Right hindlimb (tissue), 1 donor: ENCODE data around the gene TIMMDC1.

ENCODE experiments used
- DNase-seq: peaks from one replicate; pipeline ENCODE4 v3.0.0-alpha.2; 2018

The TIMMDC1 gene, protein sequence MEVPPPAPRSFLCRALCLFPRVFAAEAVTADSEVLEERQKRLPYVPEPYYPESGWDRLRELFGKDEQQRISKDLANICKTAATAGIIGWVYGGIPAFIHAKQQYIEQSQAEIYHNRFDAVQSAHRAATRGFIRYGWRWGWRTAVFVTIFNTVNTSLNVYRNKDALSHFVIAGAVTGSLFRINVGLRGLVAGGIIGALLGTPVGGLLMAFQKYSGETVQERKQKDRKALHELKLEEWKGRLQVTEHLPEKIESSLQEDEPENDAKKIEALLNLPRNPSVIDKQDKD

DNA sequence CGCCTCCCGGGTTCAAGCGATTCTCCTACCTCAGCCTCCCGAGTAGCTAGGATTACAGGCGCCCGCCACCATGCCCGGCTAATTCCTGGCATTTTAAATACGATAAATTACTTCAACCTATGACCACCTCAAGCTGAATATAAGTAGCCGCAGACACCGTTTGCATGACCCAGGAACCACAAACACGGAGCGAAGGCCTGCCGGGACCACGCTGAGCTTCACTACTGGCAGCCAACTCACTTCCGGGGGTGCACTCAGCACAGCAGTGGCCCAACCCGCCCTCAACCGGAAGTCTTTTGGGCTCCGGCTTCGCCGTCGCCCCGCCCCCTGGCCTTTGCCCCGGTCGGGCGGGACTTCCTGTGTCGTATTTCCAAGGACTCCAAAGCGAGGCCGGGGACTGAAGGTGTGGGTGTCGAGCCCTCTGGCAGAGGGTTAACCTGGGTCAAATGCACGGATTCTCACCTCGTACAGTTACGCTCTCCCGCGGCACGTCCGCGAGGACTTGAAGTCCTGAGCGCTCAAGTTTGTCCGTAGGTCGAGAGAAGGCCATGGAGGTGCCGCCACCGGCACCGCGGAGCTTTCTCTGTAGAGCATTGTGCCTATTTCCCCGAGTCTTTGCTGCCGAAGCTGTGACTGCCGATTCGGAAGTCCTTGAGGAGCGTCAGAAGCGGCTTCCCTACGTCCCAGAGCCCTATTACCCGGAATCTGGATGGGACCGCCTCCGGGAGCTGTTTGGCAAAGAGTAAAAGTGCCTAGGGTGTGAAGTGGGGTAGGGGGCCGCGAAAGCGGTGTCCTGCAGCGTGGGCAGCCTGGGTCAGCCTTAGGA, at the start of gene TIMMDC1:
Gene TIMMDC1, plus strand, starts transcription at position 362 of the 826 bp plus-strand sequence. Its CDS starts 187 bp downstream, at position 549.
- DNase-seq = peak; percentile 99

DNA sequence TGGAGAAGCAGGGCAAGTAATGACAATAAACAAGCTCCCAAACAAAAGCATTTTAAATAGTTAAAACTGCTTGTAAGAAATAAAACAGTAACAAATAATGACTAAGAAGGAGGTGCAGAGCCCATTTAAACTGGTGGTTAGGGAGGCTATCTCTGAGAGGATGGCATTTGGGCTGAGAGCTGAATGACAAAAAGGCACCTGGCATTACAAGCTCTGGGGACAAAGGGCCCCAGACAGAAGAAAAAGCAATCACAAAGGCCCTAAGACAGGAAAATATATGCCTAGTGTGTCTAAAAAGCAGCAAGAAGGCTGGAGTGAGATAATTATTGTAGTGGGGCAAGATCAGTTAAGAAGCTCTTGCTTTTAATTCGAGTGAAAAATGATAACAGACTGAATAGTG, 44.5 kb upstream of the TIMMDC1 start:
- no peak for DNase-seq

DNA sequence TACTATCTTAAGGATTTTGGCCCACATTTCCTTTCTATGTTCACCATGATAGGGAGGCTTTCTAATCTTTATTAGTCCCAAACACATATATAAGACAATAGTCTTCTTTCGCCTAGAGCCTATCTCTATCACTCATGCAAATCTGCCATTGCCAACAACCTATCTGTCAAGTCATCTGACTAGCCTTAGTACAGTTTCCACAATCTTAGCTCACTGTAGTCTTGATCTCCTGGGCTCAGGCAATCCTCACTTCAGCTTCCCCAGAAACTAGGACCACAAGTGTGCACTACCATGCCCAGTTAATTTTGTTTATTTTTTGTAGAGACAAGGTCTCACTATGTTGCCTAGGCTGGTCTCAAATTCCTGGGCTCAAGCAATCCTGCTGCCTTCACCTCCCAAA, 41.9 kb upstream of the TIMMDC1 start:
- no peak for DNase-seq

DNA sequence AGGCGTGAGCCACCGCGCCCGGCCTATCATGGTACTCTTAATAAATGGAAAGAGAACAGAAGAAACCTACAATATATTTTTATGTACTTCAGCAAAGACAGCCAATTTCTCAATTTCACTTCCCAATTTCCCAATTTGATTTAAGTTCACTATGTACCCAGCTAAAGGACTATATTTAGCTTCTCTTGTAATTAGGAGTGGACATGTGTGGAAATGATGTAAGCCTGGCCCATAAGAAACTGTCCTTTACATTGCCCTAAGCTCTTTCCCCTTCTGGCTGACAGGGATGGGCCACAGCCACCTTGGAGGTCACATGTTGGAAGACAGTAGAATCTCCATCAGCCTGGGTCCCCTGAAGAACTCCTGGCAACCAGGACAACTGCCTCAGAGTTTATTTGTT, 41.1 kb upstream of the TIMMDC1 start:
- no peak for DNase-seq

DNA sequence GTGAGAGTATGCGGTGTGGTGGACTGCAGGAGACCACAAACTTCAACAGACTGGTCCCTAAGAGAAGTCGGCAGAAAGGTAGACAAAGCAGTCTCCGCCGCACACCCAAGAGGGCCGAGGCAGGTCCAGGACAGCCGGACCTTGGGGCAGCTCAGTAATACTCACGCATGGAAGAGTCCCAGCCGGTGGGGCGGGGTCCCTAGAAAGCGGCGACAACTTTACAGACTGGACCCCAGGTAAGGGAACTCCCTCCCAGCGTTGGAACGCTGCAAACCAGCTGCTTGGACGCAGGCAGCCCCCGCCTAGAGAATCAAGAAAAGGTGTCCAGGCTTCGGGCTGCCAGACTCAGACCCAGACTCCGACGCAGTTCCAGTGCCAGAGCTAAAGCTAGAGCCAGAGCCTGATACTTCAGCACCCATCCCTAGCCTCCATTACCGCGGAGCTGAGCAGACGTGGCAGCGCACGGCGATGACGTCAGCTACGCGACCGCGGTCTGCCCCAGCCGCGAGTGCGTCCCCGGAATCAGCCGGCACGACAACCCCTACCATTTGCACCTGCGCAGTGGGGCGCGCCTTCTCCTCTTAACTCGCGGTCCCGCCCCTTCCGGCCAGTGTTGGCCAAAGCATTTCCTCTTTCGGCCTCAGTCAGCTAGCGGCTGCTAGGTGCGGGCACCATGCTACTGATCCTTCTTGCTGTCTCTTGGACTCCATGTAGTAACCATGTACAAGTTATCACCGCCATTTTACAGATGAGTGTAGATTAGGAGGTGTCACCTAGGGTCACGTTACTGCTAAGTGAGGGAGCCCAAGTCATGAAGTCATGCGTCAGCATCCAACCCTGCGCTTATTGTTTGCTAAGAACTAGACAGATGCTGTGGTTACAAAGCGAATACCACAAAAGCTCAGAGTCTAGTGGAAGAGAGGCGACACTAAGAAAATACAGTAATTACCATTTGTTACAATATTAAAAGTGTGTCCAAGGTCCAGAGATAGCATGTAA, 34.9 kb upstream of the TIMMDC1 start, which contains the start of gene TMEM39A:
Gene TMEM39A, minus strand, starts transcription at position 445 of the 999 bp plus-strand sequence. CDS start 1,541 bp downstream, outside the sequence.
- DNase-seq = peak; percentile 99

DNA sequence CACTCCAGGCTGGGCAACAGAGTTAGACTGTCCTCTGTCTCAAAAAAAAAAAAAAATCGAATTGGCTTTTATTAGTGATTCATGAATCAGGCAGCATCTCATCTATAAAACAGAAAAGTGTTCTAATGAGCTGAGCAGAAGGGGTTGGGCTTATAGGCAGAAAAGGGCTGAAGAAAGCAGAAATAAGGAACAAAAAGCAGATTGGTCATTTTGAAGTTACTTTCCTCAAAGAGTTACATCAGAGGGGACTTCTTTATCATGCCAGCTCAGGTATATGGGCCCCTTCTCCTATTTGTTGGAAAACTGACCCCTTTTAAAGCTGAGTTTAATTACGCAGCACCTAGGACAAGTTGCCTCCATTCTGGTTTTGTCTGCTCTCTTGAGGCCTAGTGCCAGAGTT, 30.3 kb upstream of the TIMMDC1 start:
- no peak for DNase-seq

DNA sequence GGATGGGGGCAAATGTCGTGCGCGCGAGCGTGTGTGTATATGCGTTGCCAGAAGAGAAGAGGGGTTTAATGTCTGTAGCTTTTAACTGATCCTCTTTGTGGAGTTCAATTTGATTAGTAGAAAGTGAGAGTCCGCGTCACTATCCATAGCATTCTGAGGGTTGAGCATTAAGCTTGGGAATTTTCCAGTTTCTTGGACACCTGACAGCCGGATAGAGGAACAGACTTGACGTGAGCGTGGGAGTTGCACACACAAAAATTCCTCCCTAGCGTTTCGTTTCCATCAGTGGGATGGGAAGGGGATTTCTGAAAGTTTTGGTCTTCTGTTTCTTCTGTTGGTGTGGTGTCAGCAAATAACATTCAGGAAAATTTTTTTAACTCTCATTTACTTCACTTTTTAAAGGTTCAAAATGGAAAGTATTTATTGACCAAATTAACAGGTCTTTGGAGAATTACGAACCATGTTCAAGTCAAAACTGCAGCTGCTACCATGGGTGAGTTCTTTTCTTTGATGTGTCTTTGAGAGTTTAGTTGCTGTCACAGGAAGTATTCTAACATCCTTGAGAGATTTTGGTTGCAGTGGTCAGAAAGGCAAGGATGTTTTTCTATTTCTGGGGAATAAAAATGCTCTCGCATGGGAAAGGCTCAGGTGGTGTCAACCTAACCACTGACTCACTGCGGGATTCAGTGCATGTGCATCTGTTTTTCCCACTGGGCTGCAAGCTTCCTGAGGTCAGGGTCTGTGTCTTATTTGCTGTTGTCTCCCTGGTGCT, 28.7 kb upstream of the TIMMDC1 start:
- DNase-seq = no peak

DNA sequence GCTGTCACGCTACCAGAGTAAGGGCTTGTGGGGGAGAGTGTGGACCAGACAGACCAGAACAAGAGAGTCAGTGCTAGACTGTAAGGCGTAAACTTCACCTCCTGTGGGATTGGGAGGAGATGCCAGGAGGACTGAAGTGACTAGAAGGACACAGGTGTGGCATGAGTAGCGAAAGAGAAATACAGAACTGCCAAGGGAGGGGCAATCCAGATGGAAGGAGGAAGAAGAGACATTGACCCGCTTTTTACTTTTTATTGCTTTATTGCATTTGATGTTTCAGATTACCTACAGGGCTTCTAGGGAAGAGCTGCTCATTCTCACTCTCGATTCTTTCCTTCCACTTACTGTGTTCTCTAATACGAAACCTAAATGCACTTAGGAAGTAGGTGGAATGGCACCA, 27.5 kb upstream of the TIMMDC1 start:
- no peak for DNase-seq

DNA sequence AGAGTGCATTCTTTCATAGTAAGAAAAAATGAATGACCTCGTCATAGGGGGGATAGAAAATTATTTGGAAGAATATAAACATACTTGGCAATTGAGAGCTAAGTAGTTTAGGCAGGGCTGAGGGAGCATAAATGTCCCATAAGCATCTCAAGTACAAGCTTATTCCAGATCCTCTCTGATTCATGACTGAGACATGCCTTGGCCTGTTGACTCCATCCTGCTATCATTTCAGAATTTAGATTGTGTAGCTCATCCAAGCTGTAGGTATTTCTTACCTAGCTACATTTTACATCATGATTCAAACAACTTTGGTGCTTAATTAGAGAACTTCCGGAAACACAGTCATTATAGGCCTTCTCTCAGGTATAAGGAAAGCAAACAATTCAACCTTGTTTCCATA, 17.3 kb upstream of the TIMMDC1 start:
- no peak for DNase-seq

DNA sequence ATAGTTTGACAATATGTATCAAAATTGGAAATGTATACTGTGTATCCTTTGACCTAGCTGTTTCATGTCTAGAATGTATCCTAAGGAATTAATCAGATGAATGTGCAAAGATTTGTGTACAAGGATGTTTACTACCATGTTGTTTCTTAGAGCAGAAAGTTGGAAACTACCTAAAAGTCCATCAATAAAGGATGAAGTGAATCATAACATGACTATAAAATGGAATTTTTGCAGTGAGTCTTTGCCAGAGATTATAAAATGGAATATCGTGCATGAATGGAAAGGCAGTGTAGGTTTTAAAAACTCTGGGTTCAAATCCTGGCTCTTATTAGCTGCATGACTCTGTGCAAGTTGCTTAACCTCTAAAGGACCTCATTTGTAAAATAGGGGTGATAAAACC, 15.2 kb upstream of the TIMMDC1 start:
- no peak for DNase-seq

DNA sequence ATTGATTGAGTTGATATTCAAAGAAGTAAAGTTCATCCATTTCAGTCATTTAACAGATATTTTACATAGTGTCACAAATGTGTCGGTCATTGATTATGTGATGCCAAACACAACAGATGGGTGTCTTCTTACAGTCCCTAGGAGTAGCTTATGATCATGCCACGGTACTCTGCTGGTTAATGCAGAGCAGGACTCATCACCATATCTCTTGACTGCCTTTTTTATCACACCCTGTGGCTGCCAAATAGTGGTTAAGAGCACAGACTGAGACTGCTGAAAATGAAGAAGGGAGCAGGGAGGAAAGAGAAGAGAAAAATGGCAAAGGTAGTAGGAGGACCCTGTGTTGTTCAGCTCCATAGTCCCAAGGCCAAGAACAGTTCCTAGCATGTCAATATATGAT, 12.8 kb upstream of the TIMMDC1 start:
- DNase-seq = no peak

DNA sequence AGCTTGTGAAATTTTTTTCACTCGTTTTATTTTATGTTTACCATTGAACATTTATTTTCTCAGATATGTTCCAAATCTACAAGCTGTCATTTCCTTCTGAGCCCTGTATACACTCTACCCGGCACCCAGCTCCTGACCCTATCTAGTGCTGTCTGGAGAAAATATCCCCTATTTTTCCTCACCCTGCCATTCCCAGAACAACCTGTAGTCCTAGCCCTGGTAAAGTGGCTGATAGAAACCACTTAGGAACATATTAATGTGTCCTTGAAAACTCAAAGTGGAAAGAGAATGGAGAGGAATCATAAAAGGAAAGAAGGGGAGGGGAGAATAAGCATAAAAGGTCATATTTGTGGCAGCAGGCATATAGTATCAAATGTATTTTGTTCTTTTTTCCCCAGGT, 8.2 kb upstream of the TIMMDC1 start:
- DNase-seq = no peak

DNA sequence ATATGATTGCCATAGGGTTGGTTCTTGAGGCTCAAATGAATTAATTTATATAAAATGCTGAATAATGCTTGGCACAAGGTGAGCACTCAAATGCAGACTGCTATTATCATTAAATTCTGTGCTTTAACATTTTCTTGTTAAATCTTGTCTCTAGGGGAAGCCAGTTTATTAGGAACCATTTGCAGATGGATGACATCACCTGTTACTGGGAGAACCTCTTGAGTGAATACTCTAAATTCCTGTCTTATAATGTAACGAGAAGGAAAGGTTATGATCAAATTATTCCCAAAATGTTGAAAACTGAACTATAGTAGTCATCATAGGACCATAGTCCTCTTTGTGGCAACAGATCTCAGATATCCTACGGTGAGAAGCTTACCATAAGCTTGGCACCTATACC, 6.2 kb upstream of the TIMMDC1 start:
- DNase-seq = no peak

DNA sequence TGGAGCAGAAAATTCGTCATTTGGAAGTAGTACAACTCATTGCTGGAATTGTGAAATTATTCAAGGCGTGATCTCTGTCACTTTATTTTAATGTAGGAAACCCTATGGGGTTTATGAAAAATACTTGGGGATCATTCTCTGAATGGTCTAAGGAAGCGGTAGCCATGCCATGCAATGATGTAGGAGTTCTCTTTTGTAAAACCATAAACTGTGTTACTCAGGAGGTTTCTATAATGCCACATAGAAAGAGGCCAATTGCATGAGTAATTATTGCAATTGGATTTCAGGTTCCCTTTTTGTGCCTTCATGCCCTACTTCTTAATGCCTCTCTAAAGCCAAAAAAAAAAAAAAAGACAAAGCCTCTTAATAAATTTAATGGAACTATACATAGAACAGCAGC, 5.5 kb upstream of the TIMMDC1 start:
- no peak for DNase-seq

DNA sequence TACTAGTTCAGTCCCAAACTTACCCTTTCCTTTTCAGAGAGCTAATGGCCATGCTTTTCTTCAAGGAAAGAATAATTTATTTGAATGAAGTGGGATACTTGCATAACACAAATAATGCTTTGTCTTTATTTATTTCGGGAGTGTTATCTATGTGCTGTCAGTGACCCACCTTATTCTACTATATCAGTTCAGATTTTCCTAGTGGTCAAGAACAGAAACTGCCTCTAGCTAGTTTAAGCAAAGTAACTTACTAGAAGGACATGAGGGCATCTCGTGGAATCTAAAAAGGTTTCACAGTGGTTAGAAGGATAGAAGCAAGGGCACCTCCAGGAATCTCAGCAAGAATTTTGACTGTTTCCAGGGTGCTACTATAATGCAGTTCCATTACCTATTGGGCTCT, 3.8 kb upstream of the TIMMDC1 start:
- DNase-seq = no peak

DNA sequence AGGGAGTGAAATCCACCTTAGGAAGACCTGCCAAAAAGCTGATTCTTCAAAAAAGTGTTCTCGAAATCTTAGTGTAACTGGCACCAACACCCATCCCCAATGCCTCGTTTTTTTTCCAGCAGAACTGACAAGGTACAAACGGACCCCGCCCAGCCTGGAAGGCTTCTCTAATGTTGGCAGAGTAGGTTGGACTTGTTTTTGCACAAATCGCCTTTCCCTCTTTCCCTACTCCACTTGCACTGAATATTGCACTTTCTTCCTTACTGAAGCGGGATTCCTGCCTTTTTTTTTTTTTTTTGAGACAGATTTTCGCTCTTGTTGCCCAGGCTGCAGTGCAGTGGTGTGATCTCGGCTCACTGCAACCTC, 544 bp upstream of the TIMMDC1 start:
- DNase-seq = peak; percentile 31

DNA sequence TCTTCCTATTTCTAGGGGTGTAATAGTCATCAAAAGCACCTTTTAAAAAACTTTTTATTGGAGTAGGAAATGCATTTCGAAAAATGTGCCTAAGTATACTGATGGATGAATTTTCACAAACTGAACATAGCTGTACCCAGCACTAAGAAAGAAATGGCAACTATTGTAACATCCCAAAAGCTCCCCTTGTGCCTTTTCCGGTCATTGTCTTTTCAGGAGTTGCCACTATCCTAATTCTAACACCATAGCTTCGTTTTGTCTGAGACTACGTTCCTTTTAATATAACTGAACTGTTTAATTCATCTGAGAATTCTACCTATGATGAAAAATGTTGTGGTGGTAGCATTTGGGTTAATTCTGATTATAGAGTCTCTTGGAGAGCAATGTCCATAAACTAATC, 1.9 kb downstream of the TIMMDC1 start:
- no peak for DNase-seq

DNA sequence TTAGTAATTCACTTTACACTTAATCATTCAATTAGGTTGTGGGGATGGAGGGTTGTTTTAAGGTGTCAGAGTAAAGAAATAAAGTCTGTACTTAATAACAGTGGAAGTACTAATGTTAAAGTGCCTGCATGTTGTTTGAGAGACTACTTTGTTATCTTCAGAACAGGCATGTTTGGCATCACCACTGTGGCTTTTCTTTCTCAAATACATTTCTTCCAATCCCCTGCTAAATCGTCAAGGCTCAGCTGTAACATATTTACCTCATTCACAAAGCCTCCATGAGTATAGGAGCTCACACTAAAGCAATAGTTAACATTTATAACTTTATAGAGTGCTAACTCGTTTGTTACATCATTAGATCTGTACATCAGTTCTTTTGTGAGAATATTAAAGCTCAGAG, 2.6 kb downstream of the TIMMDC1 start:
- DNase-seq = no peak

DNA sequence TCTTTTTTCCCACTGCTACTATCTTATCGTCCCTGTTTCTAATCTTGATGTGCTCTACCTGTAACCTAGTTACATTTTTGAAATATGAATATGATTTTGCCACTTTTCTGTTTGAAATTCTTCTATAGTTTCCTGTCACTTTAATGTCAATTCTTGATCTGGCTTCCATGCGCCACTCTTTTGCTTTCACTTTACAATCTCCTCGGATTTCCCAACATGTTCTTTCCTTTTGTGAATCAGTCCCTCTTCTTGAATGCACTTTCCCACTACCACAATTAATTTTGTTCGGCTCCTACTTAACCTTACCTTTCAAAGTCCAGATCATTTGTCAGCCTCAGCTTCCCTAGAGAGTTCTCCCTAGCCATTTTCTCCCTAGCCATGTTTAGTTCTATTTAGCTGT, 8.3 kb downstream of the TIMMDC1 start:
- DNase-seq = no peak

DNA sequence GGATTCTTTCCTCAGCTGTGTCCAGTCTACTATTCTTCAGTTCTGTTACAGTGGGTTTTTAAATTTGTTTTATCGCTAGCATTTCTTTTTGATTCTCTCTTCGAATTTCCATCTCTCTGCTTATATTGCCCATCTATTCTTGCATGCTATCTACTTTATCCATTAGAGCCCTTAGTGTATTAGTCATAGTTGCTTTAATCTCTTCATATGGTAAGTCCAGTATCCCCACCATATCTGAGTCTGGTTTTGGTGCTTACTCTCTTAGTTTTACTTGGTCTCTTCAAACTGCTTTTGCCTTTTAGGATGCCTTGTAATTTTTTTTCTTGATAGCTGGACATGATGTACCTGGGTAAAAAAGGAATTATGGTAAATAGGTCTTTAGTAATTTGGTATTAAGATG, 9.1 kb downstream of the TIMMDC1 start:
- no peak for DNase-seq

DNA sequence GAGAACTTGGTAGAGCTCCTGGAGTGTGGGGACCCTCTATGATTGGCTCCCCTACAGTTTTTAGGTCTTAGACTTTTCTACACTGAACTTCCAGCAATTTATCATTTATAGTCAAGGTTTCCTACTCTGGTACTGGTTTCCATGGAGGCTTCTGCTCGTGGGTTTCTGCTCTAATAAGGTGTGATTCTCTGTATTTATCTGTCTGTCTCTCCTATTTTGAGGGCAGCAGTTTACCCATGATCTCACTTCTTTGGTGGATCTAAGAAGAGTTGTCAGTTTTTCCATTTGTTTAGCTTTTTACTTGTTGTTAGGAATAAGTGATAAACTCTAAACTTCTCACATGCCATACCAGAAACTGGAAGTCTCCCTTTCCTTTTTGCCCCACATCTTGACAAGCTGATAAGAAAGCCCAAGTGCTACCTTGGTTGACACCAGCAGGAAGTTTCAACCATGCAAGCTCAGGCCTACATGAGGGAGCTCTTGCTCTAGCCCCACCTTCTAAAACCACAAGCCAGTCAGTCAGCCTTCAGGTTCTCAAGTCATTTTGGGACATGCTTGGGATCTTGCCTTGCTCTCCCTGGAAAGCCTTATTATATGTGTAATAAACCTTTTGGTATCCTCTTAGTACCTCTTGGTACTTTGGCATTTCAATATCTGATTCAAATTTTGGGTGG, 10.0 kb downstream of the TIMMDC1 start:
- DNase-seq = no peak

DNA sequence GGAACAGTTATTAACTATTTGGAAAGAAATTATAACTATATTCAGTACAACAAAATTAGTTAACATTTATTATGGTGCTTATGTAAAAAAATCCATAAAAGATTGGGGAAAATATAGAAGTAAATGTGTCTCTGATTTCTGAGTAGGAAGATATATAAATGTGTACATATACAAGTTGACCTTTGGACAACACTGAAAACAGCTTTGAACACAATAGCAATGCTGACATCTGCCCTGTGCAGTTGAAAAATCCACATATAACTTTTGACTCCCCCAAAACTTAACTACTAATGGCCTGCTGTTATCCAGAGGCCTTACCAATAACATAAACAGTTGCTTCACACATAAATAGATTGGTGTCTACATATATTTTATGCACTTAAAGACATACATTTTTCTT, 12.3 kb downstream of the TIMMDC1 start:
- DNase-seq = no peak
